ENCODE results near the gene AKIRIN1.
"Not testable (repeated sequence)": the region's sequence is repeated elsewhere in the genome, so short reads cannot be mapped to it uniquely, and the experiment has no call there.

Gene AKIRIN1

GRCh38 chr1:39046613-39047210 is 55.6 kb downstream of the AKIRIN1 start:
- no peak for DNase-seq (ENCODE audit: low read depth)

GRCh38 chr1:39047374-39048229 is 56.5 kb downstream of the AKIRIN1 start:
- no peak for DNase-seq (ENCODE audit: low read depth)

- no peak for DNase-seq (ENCODE audit: low read depth)
Observed at GRCh38 chr1:39048745-39049370, 57.8 kb downstream of the AKIRIN1 start.

- DNase-seq (ENCODE audit: low read depth), result no peak
Observed at GRCh38 chr1:39050001-39050400, 58.9 kb downstream of the AKIRIN1 start.

GRCh38 chr1:39051193-39051850 is 60.2 kb downstream of the AKIRIN1 start:
- not testable (repeated sequence) for DNase-seq (ENCODE audit: low read depth)

GRCh38 chr1:39051956-39052355 is 60.9 kb downstream of the AKIRIN1 start:
- DNase-seq (ENCODE audit: low read depth), result no peak

- DNase-seq (ENCODE audit: low read depth), result not testable (repeated sequence)
Observed at GRCh38 chr1:39055213-39055710, 64.2 kb downstream of the AKIRIN1 start.
